ENCODE results near the gene DNAJC28. TPM values are rescaled to one million over a fixed set of nuclear protein-coding genes. Genes with fewer than 3 reads are reported as not detected.

The DNAJC28 gene
- total and polyA plus RNA-seq, 2 donors (not counting 1 experiment from before 2014, with no cell fraction given), result 0.30 to 2.5 TPM

DNA sequence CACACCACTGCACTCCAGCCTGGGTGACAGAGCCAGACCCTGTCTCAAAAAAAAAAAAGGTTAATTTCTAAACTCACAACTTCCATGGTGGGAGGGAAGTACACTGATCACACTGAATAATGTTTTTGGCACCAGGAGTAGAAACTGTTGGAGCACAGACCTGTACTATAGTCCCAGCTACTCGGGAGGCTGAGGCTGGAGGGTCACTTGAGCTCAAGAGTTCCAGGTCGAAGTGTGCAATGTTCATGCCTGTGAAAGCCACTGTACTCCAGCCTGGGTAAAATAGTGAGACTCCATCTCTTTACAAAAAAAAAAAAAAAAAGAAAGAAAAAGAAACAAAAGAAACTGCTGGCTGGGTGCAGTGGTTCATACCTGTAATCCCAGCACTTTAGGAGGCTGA lies 47.0 kb downstream of the DNAJC28 start:
- no peak overlapping the region for H3K9ac ChIP-seq (ENCODE audit: low read length)
- TF ChIP-seq, protein P1, sequence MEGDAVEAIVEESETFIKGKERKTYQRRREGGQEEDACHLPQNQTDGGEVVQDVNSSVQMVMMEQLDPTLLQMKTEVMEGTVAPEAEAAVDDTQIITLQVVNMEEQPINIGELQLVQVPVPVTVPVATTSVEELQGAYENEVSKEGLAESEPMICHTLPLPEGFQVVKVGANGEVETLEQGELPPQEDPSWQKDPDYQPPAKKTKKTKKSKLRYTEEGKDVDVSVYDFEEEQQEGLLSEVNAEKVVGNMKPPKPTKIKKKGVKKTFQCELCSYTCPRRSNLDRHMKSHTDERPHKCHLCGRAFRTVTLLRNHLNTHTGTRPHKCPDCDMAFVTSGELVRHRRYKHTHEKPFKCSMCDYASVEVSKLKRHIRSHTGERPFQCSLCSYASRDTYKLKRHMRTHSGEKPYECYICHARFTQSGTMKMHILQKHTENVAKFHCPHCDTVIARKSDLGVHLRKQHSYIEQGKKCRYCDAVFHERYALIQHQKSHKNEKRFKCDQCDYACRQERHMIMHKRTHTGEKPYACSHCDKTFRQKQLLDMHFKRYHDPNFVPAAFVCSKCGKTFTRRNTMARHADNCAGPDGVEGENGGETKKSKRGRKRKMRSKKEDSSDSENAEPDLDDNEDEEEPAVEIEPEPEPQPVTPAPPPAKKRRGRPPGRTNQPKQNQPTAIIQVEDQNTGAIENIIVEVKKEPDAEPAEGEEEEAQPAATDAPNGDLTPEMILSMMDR (IDR thresholded peaks at IDR 0.05), result no peak
- no peak for TF ChIP-seq EZH2 (IDR thresholded peaks at IDR 0.05; ENCODE audit: borderline replicate concordance, insufficient read depth, low read depth, low read length, poor library complexity, severe bottlenecking)
- H4K20me1 ChIP-seq (ENCODE audit: control insufficient read depth, insufficient read depth, low read length, poor library complexity, severe bottlenecking), result no peaks in the 10 kb centered on the region
- H3K27ac ChIP-seq (ENCODE audit: low read length in 2 of 2), result peak overlapping the region in 1 of 2 donors; percentile 15
- no peak overlapping the region for H3K4me2 ChIP-seq (replicated peaks; ENCODE audit: low read depth, low read length, poor library complexity, severe bottlenecking)
- no peaks in the 10 kb centered on the region for H3K9me3 ChIP-seq (ENCODE audit: control extremely low read depth in 1 of 3, control insufficient read depth in 2 of 3, insufficient read depth in 1 of 3, low read length in 2 of 3)
- Mint-ChIP-seq H3K4me3 (no peak overlapping the region), H3K27ac (peak overlapping the region; percentile 69), H3K27me3 (no peaks in the 10 kb centered on the region), H3K4me1 (peaks cover 43% of the 10 kb centered on the region), H3K9me3 (ENCODE audit: insufficient read depth) (no peaks in the 10 kb centered on the region)
- no peaks in the 10 kb centered on the region for H3K79me2 ChIP-seq (ENCODE audit: control insufficient read depth, insufficient read depth, low read length)
- ATAC-seq (ENCODE audit: low read depth), result no peak
- H3K4me1 ChIP-seq (ENCODE audit: control insufficient read depth in 2 of 2, insufficient read depth in 2 of 2, low read length in 2 of 2), result peaks cover 47 to 51% of the 10 kb centered on the region in 2 donors
- no peaks in the 10 kb centered on the region for H3K27me3 ChIP-seq (replicated peaks in 1 of 4; ENCODE audit: control extremely low read depth in 1 of 4, control insufficient read depth in 3 of 4, insufficient read depth in 4 of 4, low read length in 3 of 4)
- no CpG with 5 or more reads among the region's 2 CpGs for WGBS (ENCODE audit: insufficient coverage)
- intact Hi-C loops (cut with micrococcal nuclease), result no loop called here
- no peak overlapping the region for H2AFZ ChIP-seq (ENCODE audit: insufficient read depth, low read depth, low read length, poor library complexity, severe bottlenecking)
- ChIA-PET CTCF (interaction anchor here (0.6 to 10.0 kb wide), 63 partner anchors 9 to 753 kb away, joined by 3 to 265 read pairs (median 6); partner anchors contain the start of genes IFNAR1, IFNGR2, IL10RB and TMEM50B), POLR2A (interaction anchor here (0.5 to 2.6 kb wide), 6 partner anchors 39 to 526 kb away, joined by 3 to 17 read pairs (median 4); partner anchors contain the start of gene IFNAR1)
- peaks cover 0 to 4% of the 10 kb centered on the region in 2 experiments for H3K36me3 ChIP-seq (replicated peaks in 1 of 2; ENCODE audit: control extremely low read depth in 1 of 2, control insufficient read depth in 1 of 2, extremely low read depth in 1 of 2, insufficient read depth in 2 of 2, low read length in 1 of 2)
- DNase-seq, result no peak
- H3K4me3 ChIP-seq (ENCODE audit: control extremely low read depth in 1 of 5, extremely low read depth in 1 of 5, insufficient read depth in 1 of 5, low read depth in 2 of 5, low read length in 4 of 5), result no peak overlapping the region

DNA sequence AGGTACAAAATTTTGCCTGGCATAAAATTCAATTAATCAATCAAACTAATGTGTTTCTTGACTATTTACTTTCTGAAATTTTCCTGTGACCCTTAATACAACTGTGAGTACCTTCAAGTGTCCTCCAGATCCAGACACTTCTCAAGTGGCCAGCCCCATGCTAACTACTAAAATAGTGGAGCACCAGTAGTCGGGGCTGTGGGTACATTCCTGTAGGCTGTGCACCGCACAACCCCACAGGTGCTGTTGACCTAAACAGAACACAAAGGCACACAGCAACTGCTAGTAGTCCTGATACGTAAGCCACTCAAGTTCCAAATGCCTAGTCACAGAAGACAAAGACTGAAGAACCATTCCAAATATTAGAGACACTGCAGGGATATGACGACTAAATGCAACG lies 48.3 kb downstream of the DNAJC28 start:
- no peak overlapping the region for H3K4me3 Mint-ChIP-seq
- intact Hi-C loops (cut with micrococcal nuclease), result loop anchor here (2.0 kb wide), 1 partner anchor 38 kb away; no protein-coding TSS in a partner anchor
- Histone ChIP-seq H4K20me1 (ENCODE audit: control insufficient read depth, insufficient read depth, low read length, poor library complexity, severe bottlenecking) (no peaks in the 10 kb centered on the region), H3K27me3 (replicated peaks in 1 of 4; ENCODE audit: control extremely low read depth in 1 of 4, control insufficient read depth in 3 of 4, insufficient read depth in 4 of 4, low read length in 3 of 4) (no peaks in the 10 kb centered on the region), H3K9me3 (ENCODE audit: control extremely low read depth in 1 of 3, control insufficient read depth in 2 of 3, insufficient read depth in 1 of 3, low read length in 2 of 3) (no peaks in the 10 kb centered on the region), H3K4me1 (ENCODE audit: control insufficient read depth in 2 of 2, insufficient read depth in 2 of 2, low read length in 2 of 2) (peaks cover 47 to 53% of the 10 kb centered on the region in 2 donors), H2AFZ (ENCODE audit: insufficient read depth, low read depth, low read length, poor library complexity, severe bottlenecking) (no peak overlapping the region), H3K36me3 (replicated peaks in 1 of 2; ENCODE audit: control extremely low read depth in 1 of 2, control insufficient read depth in 1 of 2, extremely low read depth in 1 of 2, insufficient read depth in 2 of 2, low read length in 1 of 2) (peaks cover 0 to 8% of the 10 kb centered on the region in 2 experiments), H3K9ac (ENCODE audit: low read length) (no peak overlapping the region), H3K4me3 (ENCODE audit: control extremely low read depth in 1 of 5, extremely low read depth in 1 of 5, insufficient read depth in 1 of 5, low read depth in 2 of 5, low read length in 4 of 5) (no peak overlapping the region), H3K79me2 (ENCODE audit: control insufficient read depth, insufficient read depth, low read length) (peaks cover 8% of the 10 kb centered on the region), H3K4me2 (replicated peaks; ENCODE audit: low read depth, low read length, poor library complexity, severe bottlenecking) (no peak overlapping the region), H3K27ac (ENCODE audit: low read length in 2 of 2) (peak overlapping the region; percentile 88)
- ATAC-seq (ENCODE audit: low read depth) (no peak), DNase-seq (no peak)
- H3K27ac Mint-ChIP-seq, result peak overlapping the region; percentile 69
- CTCF ChIA-PET, result interaction anchor here (0.7 to 10.0 kb wide), 10 partner anchors 9 to 522 kb away, joined by 3 to 265 read pairs (median 12); partner anchors contain the start of genes IFNAR1 and IL10RB
- POLR2A ChIA-PET, result interaction anchor here (0.6 to 2.6 kb wide), 2 partner anchors 82 to 217 kb away, joined by 3 to 17 read pairs; no protein-coding TSS in a partner anchor
- H3K4me1 Mint-ChIP-seq, result peaks cover 48% of the 10 kb centered on the region
- no peaks in the 10 kb centered on the region for H3K27me3 Mint-ChIP-seq
- H3K9me3 Mint-ChIP-seq (ENCODE audit: insufficient read depth), result no peaks in the 10 kb centered on the region
- TF ChIP-seq, protein P1 (IDR thresholded peaks at IDR 0.05), result no peak
- no peak for TF ChIP-seq EZH2 (IDR thresholded peaks at IDR 0.05; ENCODE audit: borderline replicate concordance, insufficient read depth, low read depth, low read length, poor library complexity, severe bottlenecking)
- 69% methylated on average over 2 of the region's 5 CpGs for WGBS (ENCODE audit: insufficient coverage)
